ENCODE measurements around the gene GPX8. TPM values are rescaled to one million over a fixed set of nuclear protein-coding genes. Genes with fewer than 3 reads are reported as not detected.

GPX8 gene
- total RNA-seq, 6 experiments from 2014 or later, result 209 to 229 (median 220) TPM

GRCh38 chr5:55187370-55187769 is 27.4 kb downstream of the GPX8 start:
- Mint-ChIP-seq H3K4me1 (ENCODE audit: low read depth) (no peaks in the 10 kb centered on the region), H3K9me3 (no peaks in the 10 kb centered on the region), H3K4me3 (no peak overlapping the region), H3K27ac (no peak overlapping the region), H3K36me3 (ENCODE audit: low read depth) (no peaks in the 10 kb centered on the region), H3K27me3 (ENCODE audit: insufficient read depth) (peaks cover 30% of the 10 kb centered on the region)
- peak; percentile 18 for DNase-seq
- TF ChIP-seq CTCF (IDR thresholded peaks at IDR 0.05), result peak; percentile 58

- TF ChIP-seq CTCF (IDR thresholded peaks at IDR 0.05), result no peak
- Mint-ChIP-seq H3K9me3 (no peaks in the 10 kb centered on the region), H3K4me3 (no peak overlapping the region), H3K4me1 (ENCODE audit: low read depth) (no peaks in the 10 kb centered on the region), H3K27me3 (ENCODE audit: insufficient read depth) (peaks cover 34% of the 10 kb centered on the region), H3K36me3 (ENCODE audit: low read depth) (no peaks in the 10 kb centered on the region), H3K27ac (no peak overlapping the region)
- no peak for DNase-seq
Observed at GRCh38 chr5:55188656-55189540, 28.9 kb downstream of the GPX8 start.

GRCh38 chr5:55191165-55191564 is 31.2 kb downstream of the GPX8 start:
- no peak for TF ChIP-seq CTCF (IDR thresholded peaks at IDR 0.05)
- no peak overlapping the region for H3K27ac Mint-ChIP-seq
- H3K36me3 Mint-ChIP-seq (ENCODE audit: low read depth), result no peaks in the 10 kb centered on the region
- H3K4me3 Mint-ChIP-seq, result no peak overlapping the region
- H3K9me3 Mint-ChIP-seq, result no peaks in the 10 kb centered on the region
- no peaks in the 10 kb centered on the region for H3K4me1 Mint-ChIP-seq (ENCODE audit: low read depth)
- no peak for DNase-seq
- H3K27me3 Mint-ChIP-seq (ENCODE audit: insufficient read depth), result peaks cover 39% of the 10 kb centered on the region

- no peak overlapping the region for H3K4me3 Mint-ChIP-seq
- H3K4me1 Mint-ChIP-seq (ENCODE audit: low read depth), result no peaks in the 10 kb centered on the region
- DNase-seq, result no peak
- H3K9me3 Mint-ChIP-seq, result no peaks in the 10 kb centered on the region
- H3K27me3 Mint-ChIP-seq (ENCODE audit: insufficient read depth), result peaks cover 24% of the 10 kb centered on the region
- no peak overlapping the region for H3K27ac Mint-ChIP-seq
- TF ChIP-seq CTCF (IDR thresholded peaks at IDR 0.05), result no peak
- H3K36me3 Mint-ChIP-seq (ENCODE audit: low read depth), result no peaks in the 10 kb centered on the region
Observed at GRCh38 chr5:55205001-55205400, 45.0 kb downstream of the GPX8 start.

GRCh38 chr5:55211184-55211874 is 51.4 kb downstream of the GPX8 start:
- Mint-ChIP-seq H3K36me3 (ENCODE audit: low read depth) (no peaks in the 10 kb centered on the region), H3K27me3 (ENCODE audit: insufficient read depth) (peaks cover 25% of the 10 kb centered on the region), H3K27ac (no peak overlapping the region), H3K9me3 (no peaks in the 10 kb centered on the region), H3K4me3 (no peak overlapping the region), H3K4me1 (ENCODE audit: low read depth) (no peaks in the 10 kb centered on the region)
- no peak for DNase-seq
- no peak for TF ChIP-seq CTCF (IDR thresholded peaks at IDR 0.05)

Small RNAs within 50 kb of the gene (microRNA-seq; reads per million reads assigned to microRNA genes)
- gene MIR449A (5.4 reads per million), gene MIR449B (not detected), gene MIR449C (3.9 reads per million)

Other genes with a start within 250 kb of the GPX8 start
- gene ESM1, start 174.6 kb upstream of the GPX8 start, total RNA-seq (2021; fragmentation: NEBNext Ultra II Directional; extraction: Animal tissue kit (Norgen Biotek cat#: 25700)), result 10 to 100 TPM in 2 of 6 experiments, 1 to 10 TPM in 4; 8.5 to 54.1 (median 9.1) TPM
- not detected for gene GZMK, start 135.9 kb upstream of the GPX8 start, total RNA-seq (2021; fragmentation: NEBNext Ultra II Directional; extraction: Animal tissue kit (Norgen Biotek cat#: 25700))
- gene GZMA, start 57.5 kb upstream of the GPX8 start, total RNA-seq (2021; fragmentation: NEBNext Ultra II Directional; extraction: Animal tissue kit (Norgen Biotek cat#: 25700)), result not detected
- under 1 TPM in 5 of 6 experiments, not detected in 1; 0.07 to 0.20 (median 0.12) TPM for gene CDC20B, start 13.0 kb downstream of the GPX8 start, total RNA-seq (2021; fragmentation: NEBNext Ultra II Directional; extraction: Animal tissue kit (Norgen Biotek cat#: 25700))
- gene MCIDAS, start 67.1 kb downstream of the GPX8 start, total RNA-seq (2021; fragmentation: NEBNext Ultra II Directional; extraction: Animal tissue kit (Norgen Biotek cat#: 25700)), result not detected
- gene CCNO, start 73.4 kb downstream of the GPX8 start, total RNA-seq (2021; fragmentation: NEBNext Ultra II Directional; extraction: Animal tissue kit (Norgen Biotek cat#: 25700)), result under 1 TPM in 4 of 6 experiments, not detected in 2; 0.11 to 0.25 (median 0.13) TPM
- gene DHX29, start 147.5 kb downstream of the GPX8 start, total RNA-seq (2021; fragmentation: NEBNext Ultra II Directional; extraction: Animal tissue kit (Norgen Biotek cat#: 25700)), result 10 to 100 TPM; 35.7 to 45.8 (median 41.7) TPM
- gene MTREX, start 147.8 kb downstream of the GPX8 start, total RNA-seq (2021; fragmentation: NEBNext Ultra II Directional; extraction: Animal tissue kit (Norgen Biotek cat#: 25700)), result 10 to 100 TPM; 65.1 to 78.2 (median 70.1) TPM